Measurements from ENCODE around the gene BMERB1.

The BMERB1 gene

DNA sequence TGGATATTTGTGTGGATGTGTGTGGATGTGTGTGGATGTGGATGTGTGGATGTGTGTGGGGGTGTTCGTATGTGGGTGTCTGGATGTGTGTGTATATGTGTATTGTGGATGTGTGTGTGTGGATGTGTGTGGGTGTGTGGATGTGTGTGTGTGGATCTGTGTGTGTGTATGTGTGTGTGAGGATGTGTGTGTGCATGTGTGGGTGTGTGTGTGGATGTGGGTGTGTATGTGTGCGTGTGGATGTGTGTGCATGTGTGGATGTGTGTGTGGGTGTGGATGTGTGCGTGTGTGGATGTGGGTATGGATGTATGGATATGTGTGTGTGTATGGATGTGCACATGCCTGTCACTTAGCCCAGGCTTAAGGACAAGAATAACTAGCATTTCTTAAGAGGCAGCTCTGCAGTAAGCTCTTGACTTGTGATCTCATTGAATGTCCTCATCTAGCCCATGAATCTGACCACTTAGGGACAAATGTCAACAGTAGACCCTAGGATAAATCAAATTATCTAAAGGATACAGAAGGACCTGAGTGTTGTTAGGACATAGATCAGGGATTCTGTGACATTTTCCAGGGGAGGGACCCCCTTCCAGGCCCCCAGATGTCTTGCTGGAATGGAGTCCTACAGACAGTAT is 83.5 kb downstream of the BMERB1 start:
- no peak for TF ChIP-seq CTCF (conservative IDR thresholded peaks at IDR 0.05; ENCODE audit: low read depth)
- CTCF ChIA-PET = no interaction called here
- POLR2A ChIA-PET (ENCODE audit: low non-redundant PET) = no interaction called here
- H3K27ac ChIP-seq = no peak overlapping the region
- DNase-seq (ENCODE audit: low spot score) = no peak

DNA sequence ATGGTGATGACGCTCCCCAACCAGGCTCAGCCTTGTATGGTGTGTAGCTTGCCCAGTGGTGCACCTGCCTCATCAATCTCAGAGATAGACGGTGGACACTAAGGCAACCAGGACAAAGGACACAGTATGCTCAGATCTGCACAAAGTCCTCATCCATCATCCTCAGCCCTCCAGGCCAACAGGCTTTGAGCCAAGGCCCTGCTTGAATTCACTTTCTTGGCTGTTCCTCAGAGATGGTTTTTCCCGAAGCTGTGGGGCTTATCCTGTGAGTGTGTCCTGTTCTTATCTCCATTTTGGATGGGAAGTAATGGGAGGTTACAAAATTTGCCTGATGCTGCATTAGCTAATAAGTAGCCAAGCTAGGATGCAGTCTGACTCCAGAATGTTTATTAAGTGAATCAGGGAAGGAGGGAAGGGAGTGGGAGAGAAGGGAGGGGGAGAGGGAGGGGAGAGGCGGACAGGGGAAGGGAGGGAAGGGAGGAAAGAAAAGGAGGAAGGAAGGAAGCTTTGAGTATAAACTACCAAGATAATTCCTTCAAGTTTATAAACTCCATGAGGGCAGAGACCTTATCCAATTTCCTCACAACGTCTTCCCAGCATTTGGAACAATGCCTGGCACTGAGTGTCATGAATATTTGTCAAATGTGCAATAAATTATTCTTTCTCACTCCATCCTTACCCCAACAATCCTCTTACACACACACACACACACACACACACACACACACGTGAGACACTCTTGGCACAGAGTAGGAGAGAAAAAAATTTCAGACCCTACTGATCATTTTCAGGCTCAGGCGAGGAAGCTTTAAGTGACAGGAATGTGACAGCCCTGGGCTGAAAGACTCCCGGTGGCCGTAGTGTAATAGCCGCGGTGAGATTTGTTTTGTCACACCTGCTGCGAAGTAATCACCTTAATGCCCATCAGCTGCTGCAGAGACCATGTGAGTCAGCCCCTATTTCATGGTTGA is 84.3 kb downstream of the BMERB1 start:
- POLR2A ChIA-PET (ENCODE audit: low non-redundant PET) = no interaction called here

GRCh38 chr16:15519790-15520189 is 85.4 kb downstream of the BMERB1 start:
- CTCF ChIA-PET = no interaction called here
- TF ChIP-seq CTCF (conservative IDR thresholded peaks at IDR 0.05; ENCODE audit: low read depth) = no peak
- no peak overlapping the region for H3K27ac ChIP-seq
- POLR2A ChIA-PET (ENCODE audit: low non-redundant PET) = no interaction called here
- DNase-seq (ENCODE audit: low spot score) = no peak

More for the DNA sequence above, 84.3 kb downstream of the BMERB1 start:
- TF ChIP-seq CTCF (conservative IDR thresholded peaks at IDR 0.05; ENCODE audit: low read depth) = no peak
- CTCF ChIA-PET = no interaction called here
- H3K27ac ChIP-seq = no peak overlapping the region
- DNase-seq (ENCODE audit: low spot score) = no peak

DNA sequence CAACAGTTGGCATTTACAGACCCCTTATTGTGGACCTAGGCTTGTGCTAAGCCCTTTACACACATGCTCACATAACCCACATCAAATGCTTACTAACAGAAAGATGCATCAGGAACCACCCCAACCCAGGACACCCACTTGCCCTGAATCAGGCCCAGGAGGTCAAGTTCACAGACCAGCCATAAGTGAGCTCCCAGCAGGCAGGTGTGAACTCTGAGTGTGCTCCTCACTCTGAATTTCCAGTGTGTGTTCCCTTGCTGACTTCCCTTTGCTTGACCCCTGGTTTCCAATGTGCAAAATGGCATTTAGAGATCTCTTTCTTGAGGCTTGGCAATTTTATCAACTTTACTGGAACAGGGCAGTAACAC is 87.0 kb downstream of the BMERB1 start:
- TF ChIP-seq CTCF (conservative IDR thresholded peaks at IDR 0.05; ENCODE audit: low read depth) = no peak
- CTCF ChIA-PET = no interaction called here
- POLR2A ChIA-PET (ENCODE audit: low non-redundant PET) = no interaction called here
- DNase-seq (ENCODE audit: low spot score) = no peak
- H3K27ac ChIP-seq = no peak overlapping the region

- no peak overlapping the region for H3K27ac ChIP-seq
- ChIA-PET POLR2A (ENCODE audit: low non-redundant PET) (no interaction called here), CTCF (no interaction called here)
- DNase-seq (ENCODE audit: low spot score) = no peak
- no peak for TF ChIP-seq CTCF (conservative IDR thresholded peaks at IDR 0.05; ENCODE audit: low read depth)
These were observed 87.5 kb downstream of the BMERB1 start for GRCh38 chr16:15521758-15522509.

DNA sequence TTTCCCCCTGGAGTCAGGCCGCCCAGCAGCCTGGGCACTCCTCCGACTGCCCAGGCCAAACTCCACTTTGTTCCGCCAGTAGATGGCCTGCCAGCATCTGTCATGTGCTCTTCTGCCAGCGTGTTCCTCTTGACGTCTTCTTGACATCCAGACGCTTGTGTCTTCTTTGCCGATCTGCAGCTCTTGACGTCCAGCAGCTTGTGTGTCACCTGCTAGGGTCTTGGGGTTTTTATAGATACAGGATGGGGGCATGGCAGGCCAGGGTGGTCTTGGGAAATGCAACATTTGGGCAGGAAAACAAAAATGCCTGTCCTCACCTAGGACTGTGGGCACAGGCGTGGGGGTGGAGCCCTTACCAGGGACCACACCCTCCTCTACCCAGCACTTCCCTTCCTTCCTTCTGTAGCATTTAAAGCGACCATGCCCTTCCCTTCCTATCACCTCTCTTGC is 88.7 kb downstream of the BMERB1 start:
- ChIA-PET POLR2A (ENCODE audit: low non-redundant PET) (no interaction called here), CTCF (no interaction called here)
- no peak for TF ChIP-seq CTCF (conservative IDR thresholded peaks at IDR 0.05; ENCODE audit: low read depth)
- no peak for DNase-seq (ENCODE audit: low spot score)
- H3K27ac ChIP-seq = no peak overlapping the region
